ENCODE results near the gene PRKCA.

DNA sequence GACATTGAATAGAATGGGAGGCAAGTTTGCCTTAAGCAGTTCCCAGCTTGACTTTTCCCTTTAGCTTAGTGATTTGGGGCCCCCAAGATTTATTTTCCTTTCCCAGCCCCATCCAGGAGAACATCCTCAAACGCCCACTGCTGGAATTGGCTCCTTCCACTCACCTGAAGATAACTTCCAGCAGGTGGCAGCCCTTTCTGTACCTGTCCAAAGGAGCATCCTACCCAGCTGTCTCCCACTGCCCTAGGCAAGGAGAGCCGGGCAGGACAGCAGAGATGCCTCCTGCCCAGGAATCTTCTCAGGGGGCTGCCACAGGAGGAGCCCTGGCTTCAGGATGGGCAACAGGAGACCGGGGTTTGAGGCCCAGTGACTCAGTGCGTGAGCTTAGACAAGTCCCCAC, 538.9 kb downstream of the PRKCA start:
- TF ChIP-seq, protein P1, sequence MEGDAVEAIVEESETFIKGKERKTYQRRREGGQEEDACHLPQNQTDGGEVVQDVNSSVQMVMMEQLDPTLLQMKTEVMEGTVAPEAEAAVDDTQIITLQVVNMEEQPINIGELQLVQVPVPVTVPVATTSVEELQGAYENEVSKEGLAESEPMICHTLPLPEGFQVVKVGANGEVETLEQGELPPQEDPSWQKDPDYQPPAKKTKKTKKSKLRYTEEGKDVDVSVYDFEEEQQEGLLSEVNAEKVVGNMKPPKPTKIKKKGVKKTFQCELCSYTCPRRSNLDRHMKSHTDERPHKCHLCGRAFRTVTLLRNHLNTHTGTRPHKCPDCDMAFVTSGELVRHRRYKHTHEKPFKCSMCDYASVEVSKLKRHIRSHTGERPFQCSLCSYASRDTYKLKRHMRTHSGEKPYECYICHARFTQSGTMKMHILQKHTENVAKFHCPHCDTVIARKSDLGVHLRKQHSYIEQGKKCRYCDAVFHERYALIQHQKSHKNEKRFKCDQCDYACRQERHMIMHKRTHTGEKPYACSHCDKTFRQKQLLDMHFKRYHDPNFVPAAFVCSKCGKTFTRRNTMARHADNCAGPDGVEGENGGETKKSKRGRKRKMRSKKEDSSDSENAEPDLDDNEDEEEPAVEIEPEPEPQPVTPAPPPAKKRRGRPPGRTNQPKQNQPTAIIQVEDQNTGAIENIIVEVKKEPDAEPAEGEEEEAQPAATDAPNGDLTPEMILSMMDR (IDR thresholded peaks at IDR 0.05): peak; percentile 25
- TF ChIP-seq ZFX (IDR thresholded peaks at IDR 0.05; ENCODE audit: borderline replicate concordance): no peak
